PC-3 (cell line): ENCODE data around the gene DNAH17. TPM values are rescaled to one million over a fixed set of nuclear protein-coding genes. Genes with fewer than 3 reads are reported as not detected.

Experiments used
- ATAC-seq: fragments of 200-7000 bp; cut with Tn5 transposase; 2 replicates; pipeline ENCODE4 v1.9.1; 2020; ENCODE audit warnings: mild to moderate bottlenecking, moderate library complexity
- BruUV-seq: library from RNA; stranded (reverse); fragments of 400-500 nt; replicated peaks from 2 replicates; lab custom pipeline; 2021; lab: Mats Ljungman, UMichigan
- CTCF ChIA-PET: fragments of 300-600 bp; sonication (Branson Sonifier 250); formaldehyde crosslinking; loops from one replicate; lab custom pipeline; 2022; ENCODE audit warnings: antibody characterized with exemption; lab: Charles Lee
- POLR2A ChIA-PET: fragments of 300-600 bp; sonication (Branson Sonifier 250); formaldehyde crosslinking; loops from one replicate; lab custom pipeline; 2022; ENCODE audit warnings: antibody characterized with exemption; ENCODE audit not compliant: unreplicated experiment; lab: Charles Lee
- DNase-seq: peaks from one replicate; pipeline ENCODE4 v3.0.0-alpha.2; 2015
- H2AFZ ChIP-seq: fragments of 300-600 bp; sonication (generic); 2 replicates; pipeline ENCODE4 v1.6.0; 2016; ENCODE audit warnings: antibody characterized with exemption, low read length
- H3F3A ChIP-seq: fragments of 300-600 bp; sonication (generic); one replicate; pipeline ENCODE4 v1.6.0; 2017; ENCODE audit warnings: antibody characterized with exemption, low read length, control low read depth, mild to moderate bottlenecking; ENCODE audit not compliant: unreplicated experiment
- H3K27ac ChIP-seq: fragments of 300-600 bp; sonication (generic); 2 replicates; pipeline ENCODE4 v1.5.1; 2016; ENCODE audit warnings: mild to moderate bottlenecking, low read length
- H3K27me3 ChIP-seq: fragments of 300-600 bp; sonication (generic); 2 replicates; pipeline ENCODE4 v1.6.1; 2016; ENCODE audit warnings: low read length, mixed read lengths
- H3K36me3 ChIP-seq: fragments of 300-600 bp; sonication (generic); 2 replicates; pipeline ENCODE4 v1.6.1; 2016; ENCODE audit warnings: low read depth, mixed run types, low read length, mixed read lengths
- H3K4me1 ChIP-seq: fragments of 300-600 bp; sonication (generic); 2 replicates; pipeline ENCODE4 v1.5.1; 2016; ENCODE audit warnings: low read length; ENCODE audit not compliant: insufficient read depth
- H3K4me2 ChIP-seq: fragments of 300-600 bp; sonication (generic); 2 replicates; pipeline ENCODE4 v1.6.0; 2016; ENCODE audit warnings: low read length
- H3K4me3 ChIP-seq: fragments of 300-600 bp; sonication (generic); 2 replicates; pipeline ENCODE4 v1.5.1; 2016; ENCODE audit warnings: mild to moderate bottlenecking, low read length, mixed read lengths
- H3K79me2 ChIP-seq: fragments of 300-600 bp; sonication (generic); 2 replicates; pipeline ENCODE4 v1.6.1; 2017; ENCODE audit warnings: low read length, mixed read lengths
- H3K9ac ChIP-seq: fragments of 300-600 bp; sonication (generic); 2 replicates; pipeline ENCODE4 v1.6.0; 2016; ENCODE audit warnings: mild to moderate bottlenecking, low read length
- H3K9me2 ChIP-seq: fragments of 300-600 bp; sonication (generic); replicated peaks from 2 replicates; pipeline ENCODE4 v1.6.1; 2016; ENCODE audit warnings: mixed run types, low read length, mixed read lengths
- H3K9me3 ChIP-seq: fragments of 300-600 bp; sonication (generic); 2 replicates; pipeline ENCODE4 v1.6.1; 2016; ENCODE audit warnings: low read length, mixed read lengths
- H4K20me1 ChIP-seq: fragments of 300-600 bp; sonication (generic); 2 replicates; pipeline ENCODE4 v1.6.1; 2016; ENCODE audit warnings: low read length, mixed read lengths
- CTCF ChIP-seq: fragments of 300-600 bp; sonication (generic); conservative IDR thresholded peaks from 2 replicates; pipeline ENCODE4 v1.5.1; 2017; ENCODE audit warnings: antibody characterized with exemption, low read depth, mild to moderate bottlenecking, low read length
- EZH2 ChIP-seq: fragments of 300-600 bp; sonication (generic); IDR thresholded peaks from one replicate; pipeline ENCODE4 v1.6.1; 2017; ENCODE audit warnings: antibody characterized with exemption, mild to moderate bottlenecking, low read length; ENCODE audit not compliant: unreplicated experiment
- EZH2phosphoT487 ChIP-seq: fragments of 300-600 bp; sonication (generic); IDR thresholded peaks from 2 replicates; pipeline ENCODE4 v1.6.1; 2018; ENCODE audit warnings: mild to moderate bottlenecking, antibody characterized with exemption, low read length, borderline replicate concordance
- intact Hi-C: fragments of 100-400 bp; cut with micrococcal nuclease; formaldehyde crosslinking; loops from 2 replicates; pipeline ENCODE4 v1.9.0; 2023
- total RNA-seq: library from RNA; depleted of rRNA; stranded (reverse); fragments of >200 nt; gene quantifications from 2 replicates; pipeline ENCODE4 v1.2.3, GENCODE V29; 2014

The DNAH17 gene
- total RNA-seq, 1 experiment from 2014 or later, result 0.04 TPM

DNA sequence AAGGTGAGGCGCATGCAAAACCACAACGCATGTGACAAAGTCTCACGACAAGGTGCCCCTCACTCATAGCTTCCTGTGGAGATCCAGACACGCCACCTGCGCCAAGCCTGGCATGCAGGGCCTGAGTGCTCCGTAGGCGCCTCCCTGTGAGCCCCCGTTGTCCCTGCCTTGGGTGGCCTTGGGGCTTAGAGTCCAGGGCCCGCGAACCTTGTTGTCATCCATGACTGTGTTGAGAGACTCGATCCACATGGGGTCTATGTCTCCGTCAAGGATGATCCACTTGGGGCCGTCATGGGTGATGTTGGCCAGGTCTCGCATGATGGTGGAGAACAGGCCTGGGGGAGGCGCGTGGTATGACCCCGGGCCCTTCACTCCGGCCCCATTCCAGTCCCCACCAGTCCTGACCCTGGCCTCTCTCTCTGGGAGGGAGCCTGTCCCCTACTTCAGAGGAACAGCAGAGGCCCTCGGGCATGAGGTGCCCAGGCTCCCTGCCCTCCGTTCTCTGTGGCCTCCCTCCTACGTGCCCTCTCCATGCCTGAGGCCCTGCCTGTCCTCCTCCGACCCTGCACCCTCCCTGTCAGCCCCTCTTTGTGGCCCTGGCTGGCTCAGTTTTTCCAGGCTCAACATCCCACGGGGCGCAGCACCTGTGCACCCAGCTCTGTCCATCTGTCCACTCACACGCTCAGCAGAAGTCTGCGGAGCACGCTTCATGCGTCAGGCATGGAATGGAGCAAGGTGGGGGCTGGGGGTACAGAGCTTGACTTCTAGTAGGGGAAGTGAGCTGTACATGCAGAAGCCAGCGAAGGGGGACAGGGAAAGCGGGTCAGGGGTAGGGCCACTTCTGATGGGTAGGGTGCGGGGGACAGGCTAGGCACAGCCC lies 85.7 kb downstream of the DNAH17 start:
- intact Hi-C loops, result no loop called here
- Histone ChIP-seq H3K9ac (no peak overlapping the region), H3K4me2 (no peak overlapping the region), H4K20me1 (no peaks in the 10 kb centered on the region), H3K4me1 (no peaks in the 10 kb centered on the region), H3K27me3 (no peaks in the 10 kb centered on the region), H3K27ac (no peak overlapping the region), H3K36me3 (no peaks in the 10 kb centered on the region), H3K4me3 (no peak overlapping the region), H3K9me2 (no peaks in the 10 kb centered on the region), H3K79me2 (no peaks in the 10 kb centered on the region), H2AFZ (no peak overlapping the region), H3F3A (no peaks in the 10 kb centered on the region), H3K9me3 (no peaks in the 10 kb centered on the region)
- no TSS peak for BruUV-seq
- ChIA-PET CTCF (no interaction called here), POLR2A (no interaction called here)
- no peak for TF ChIP-seq CTCF
- no peak for TF ChIP-seq EZH2
- TF ChIP-seq EZH2phosphoT487, result no peak
- ATAC-seq (no peak), DNase-seq (no peak)

GRCh38 chr17:78490673-78491072 lies 86.5 kb downstream of the DNAH17 start:
- H3K4me2 ChIP-seq, result no peak overlapping the region
- ChIA-PET CTCF (no interaction called here), POLR2A (no interaction called here)
- no peaks in the 10 kb centered on the region for H3F3A ChIP-seq
- no peaks in the 10 kb centered on the region for H4K20me1 ChIP-seq
- ATAC-seq, result no peak
- H3K79me2 ChIP-seq, result no peaks in the 10 kb centered on the region
- H3K36me3 ChIP-seq, result no peaks in the 10 kb centered on the region
- no peak for DNase-seq
- no peak overlapping the region for H3K9ac ChIP-seq
- H3K27ac ChIP-seq, result no peak overlapping the region
- H3K9me2 ChIP-seq, result no peaks in the 10 kb centered on the region
- H2AFZ ChIP-seq, result no peak overlapping the region
- H3K4me3 ChIP-seq, result no peak overlapping the region
- no peaks in the 10 kb centered on the region for H3K9me3 ChIP-seq
- H3K4me1 ChIP-seq, result no peaks in the 10 kb centered on the region
- BruUV-seq, result no TSS peak
- TF ChIP-seq EZH2 (no peak), CTCF (no peak), EZH2phosphoT487 (no peak)
- intact Hi-C loops, result no loop called here
- H3K27me3 ChIP-seq, result no peaks in the 10 kb centered on the region

GRCh38 chr17:78490156-78490555 lies 87.0 kb downstream of the DNAH17 start:
- intact Hi-C loops, result no loop called here
- H3K9ac ChIP-seq, result no peak overlapping the region
- ChIA-PET POLR2A (no interaction called here), CTCF (no interaction called here)
- H3F3A ChIP-seq, result no peaks in the 10 kb centered on the region
- H2AFZ ChIP-seq, result no peak overlapping the region
- no peak overlapping the region for H3K4me2 ChIP-seq
- no peaks in the 10 kb centered on the region for H3K36me3 ChIP-seq
- H3K9me3 ChIP-seq, result no peaks in the 10 kb centered on the region
- H3K9me2 ChIP-seq, result no peaks in the 10 kb centered on the region
- DNase-seq (no peak), ATAC-seq (no peak)
- no peaks in the 10 kb centered on the region for H4K20me1 ChIP-seq
- no peaks in the 10 kb centered on the region for H3K4me1 ChIP-seq
- H3K27ac ChIP-seq, result no peak overlapping the region
- TF ChIP-seq CTCF (no peak), EZH2 (no peak), EZH2phosphoT487 (no peak)
- no TSS peak for BruUV-seq
- H3K27me3 ChIP-seq, result no peaks in the 10 kb centered on the region
- H3K4me3 ChIP-seq, result no peak overlapping the region
- H3K79me2 ChIP-seq, result no peaks in the 10 kb centered on the region
